Astrocyte (in vitro differentiated cells and primary cell): ENCODE measurements around the gene RGS8.

Source experiments
- CTCF ChIP-seq: IDR thresholded peaks from 2 replicates; pipeline ENCODE4 v1.5.1; 2011; ENCODE audit warnings: low read depth, mild to moderate bottlenecking, inconsistent platforms, low read length, moderate library complexity; ENCODE audit not compliant: insufficient read depth
- EZH2 ChIP-seq: IDR thresholded peaks from 2 replicates; pipeline ENCODE4 v1.6.1; 2012; ENCODE audit warnings: mild to moderate bottlenecking, low read length, inconsistent platforms; ENCODE audit not compliant: insufficient read depth

- TF ChIP-seq CTCF (peak; percentile 23), EZH2 (no peak)
Measured at GRCh38 chr1:182720463-182720862, 36.1 kb upstream of the RGS8 start.
